Natural killer cell (primary cell): Measurements from ENCODE around the gene PCDHA4. TPM values are rescaled to one million over a fixed set of nuclear protein-coding genes. Genes with fewer than 3 reads are reported as not detected.
"Not testable (repeated sequence)": the region's sequence is repeated elsewhere in the genome, so short reads cannot be mapped to it uniquely, and the experiment has no call there.

Experiments used
- ATAC-seq, 3 donors: fragments of 150-1000 bp in 2 of 3; fragments of 200-7000 bp in 1 of 3; cut with Tn5 transposase; 1 replicate in 1 of 3; 2 replicates in 2 of 3; pipeline ENCODE4 v1.10.0; 2021; ENCODE audit warnings: mild to moderate bottlenecking in 2 of 3, moderate library complexity in 2 of 3
- DNase-seq, 2 donors: peaks; one replicate each; pipeline versions ENCODE4 v3.0.0 to v3.0.0-alpha.2; 2013 to 2021; ENCODE audit warnings: mixed read lengths in 1 of 2
- H3K27ac ChIP-seq: one replicate; pipeline ENCODE4 v1.5.1; 2013; ENCODE audit warnings: mild to moderate bottlenecking, low read length
- H3K27me3 ChIP-seq: one replicate; pipeline ENCODE4 v1.6.1; 2013; ENCODE audit warnings: low read length; ENCODE audit not compliant: control insufficient read depth, insufficient read depth
- H3K36me3 ChIP-seq: one replicate; pipeline ENCODE4 v1.6.1; 2013; ENCODE audit warnings: low read length; ENCODE audit not compliant: control insufficient read depth, insufficient read depth
- H3K4me1 ChIP-seq: one replicate; pipeline ENCODE4 v1.6.1; 2013; ENCODE audit warnings: low read length; ENCODE audit not compliant: control insufficient read depth, insufficient read depth
- H3K4me3 ChIP-seq: one replicate; pipeline ENCODE4 v1.5.1; 2013; ENCODE audit warnings: low read length
- H3K9me3 ChIP-seq: one replicate; pipeline ENCODE4 v1.6.1; 2013; ENCODE audit warnings: low read length; ENCODE audit not compliant: control insufficient read depth, insufficient read depth
- H3K27ac Mint-ChIP-seq, 2 donors: one replicate each; pipeline ENCODE4 v1.8.0; 2022; ENCODE audit warnings: mild to moderate bottlenecking in 2 of 2, mixed read lengths in 2 of 2, moderate library complexity in 1 of 2
- H3K27me3 Mint-ChIP-seq, 2 donors: one replicate each; pipeline ENCODE4 v1.8.0; 2022; ENCODE audit warnings: low read depth in 2 of 2, mixed read lengths in 2 of 2
- H3K36me3 Mint-ChIP-seq: one replicate; pipeline ENCODE4 v1.8.0; 2022; ENCODE audit warnings: mixed read lengths
- H3K4me1 Mint-ChIP-seq, 2 donors: one replicate each; pipeline ENCODE4 v1.8.0; 2022; ENCODE audit warnings: mixed read lengths in 2 of 2
- H3K4me3 Mint-ChIP-seq: one replicate; pipeline ENCODE4 v1.8.0; 2022; ENCODE audit warnings: mild to moderate bottlenecking, moderate library complexity, mixed read lengths
- H3K9me3 Mint-ChIP-seq, 2 donors: one replicate each; pipeline ENCODE4 v1.8.0; 2022; ENCODE audit warnings: mixed read lengths in 2 of 2
- CTCF ChIP-seq: fragments of 200-600 bp; IDR thresholded peaks from one replicate; pipeline ENCODE4 v1.8.0; 2022; ENCODE audit warnings: antibody characterized with exemption
- WGBS: methylation state at CpG from one replicate; pipeline ENCODE4 v1.1.7; 2013; ENCODE audit warnings: missing lambda C conversion rate; ENCODE audit not compliant: insufficient coverage; 5-methylcytosine and 5-hydroxymethylcytosine counted together
- intact Hi-C: fragments of 100-400 bp; cut with micrococcal nuclease; formaldehyde crosslinking; loops from one replicate; pipeline ENCODE4 v1.14.2; 2022
- total RNA-seq, 4 donors: library from RNA; stranded (reverse); fragments of 120-200 nt in 1 of 4; gene quantifications; one replicate each; pipeline versions ENCODE4 v1.2.3 to v1.2.4, GENCODE V29; 2013 to 2022

Gene PCDHA4
- total RNA-seq, 3 donors from 2014 or later (not counting 1 experiment from before 2014, with no cell fraction given), result not detected

GRCh38 chr5:140828362-140828737 is 21.5 kb downstream of the PCDHA4 start:
- Mint-ChIP-seq H3K27me3 (peaks cover 18 to 27% of the 10 kb centered on the region in 2 donors), H3K9me3 (peaks cover 8 to 18% of the 10 kb centered on the region in 2 donors), H3K4me1 (no peaks in the 10 kb centered on the region), H3K27ac (no peak overlapping the region), H3K36me3 (peaks cover 15% of the 10 kb centered on the region), H3K4me3 (no peak overlapping the region)
- ATAC-seq, result no peak
- H3K36me3 ChIP-seq, result no peaks in the 10 kb centered on the region
- peaks cover 16% of the 10 kb centered on the region for H3K9me3 ChIP-seq
- no peak overlapping the region for H3K27ac ChIP-seq
- H3K4me1 ChIP-seq, result no peaks in the 10 kb centered on the region
- intact Hi-C loops, result no loop called here
- WGBS, result 27% methylated on average over 13 of the region's 18 CpGs
- H3K27me3 ChIP-seq, result peaks cover 17% of the 10 kb centered on the region
- no peak for TF ChIP-seq CTCF
- no peak overlapping the region for H3K4me3 ChIP-seq
- no peak for DNase-seq

- H3K27me3 Mint-ChIP-seq, result peaks cover 22 to 27% of the 10 kb centered on the region in 2 donors
- peaks cover 9 to 21% of the 10 kb centered on the region in 2 donors for H3K9me3 Mint-ChIP-seq
- H3K4me1 Mint-ChIP-seq, ATAC-seq, H3K4me1 ChIP-seq, H3K36me3 ChIP-seq, intact Hi-C loops, H3K9me3 ChIP-seq, H3K4me3 Mint-ChIP-seq, H3K27ac Mint-ChIP-seq, H3K4me3 ChIP-seq, DNase-seq, H3K27ac ChIP-seq: not testable (repeated sequence)
- peaks cover 15% of the 10 kb centered on the region for H3K27me3 ChIP-seq
- peaks cover 15% of the 10 kb centered on the region for H3K36me3 Mint-ChIP-seq
- 57% methylated on average over 106 of the region's 106 CpGs for WGBS
Observed at GRCh38 chr5:140829511-140830501, 22.9 kb downstream of the PCDHA4 start.

- no peak for TF ChIP-seq CTCF
- no peak within 1 kb of the TSS for H3K4me3 Mint-ChIP-seq
- H3K27me3 Mint-ChIP-seq, result peaks cover 11 to 12% of the 10 kb centered on the region in 2 donors
- Histone ChIP-seq H3K9me3 (peaks cover 10% of the 10 kb centered on the region), H3K4me1 (no peaks in the 10 kb centered on the region), H3K27ac (no peak within 1 kb of the TSS), H3K4me3 (no peak within 1 kb of the TSS), H3K27me3 (peaks cover 11% of the 10 kb centered on the region), H3K36me3 (no peaks in the 10 kb centered on the region)
- H3K27ac Mint-ChIP-seq, result no peak within 1 kb of the TSS
- no peak for ATAC-seq
- DNase-seq, result no peak
- H3K36me3 Mint-ChIP-seq, result peaks cover 8% of the 10 kb centered on the region
- peaks cover 8 to 15% of the 10 kb centered on the region in 2 donors for H3K9me3 Mint-ChIP-seq
- H3K4me1 Mint-ChIP-seq, result no peaks in the 10 kb centered on the region
- 22% methylated on average over 7 of the region's 8 CpGs for WGBS
- intact Hi-C loops, result no loop called here
Observed at GRCh38 chr5:140833993-140834392, 27.1 kb downstream of the PCDHA4 start, which contains the start of gene PCDHA7. Gene PCDHA7, plus strand, starts transcription at chr5:140834269. Its CDS starts 115 bp downstream, at chr5:140834384.

- H3K36me3 Mint-ChIP-seq, H3K4me3 ChIP-seq, DNase-seq, H3K4me3 Mint-ChIP-seq, H3K27ac Mint-ChIP-seq, H3K9me3 ChIP-seq, H3K4me1 ChIP-seq, H3K27ac ChIP-seq, H3K4me1 Mint-ChIP-seq, ATAC-seq, H3K36me3 ChIP-seq, intact Hi-C loops: not testable (repeated sequence)
- H3K9me3 Mint-ChIP-seq, result peaks cover 8 to 15% of the 10 kb centered on the region in 2 donors
- peaks cover 11 to 12% of the 10 kb centered on the region in 2 donors for H3K27me3 Mint-ChIP-seq
- 37% methylated on average over 27 of the region's 38 CpGs for WGBS
- H3K27me3 ChIP-seq, result peaks cover 11% of the 10 kb centered on the region
Observed at GRCh38 chr5:140834439-140835008, 27.7 kb downstream of the PCDHA4 start.
